ENCODE results near the gene RAP1A.

RAP1A gene

DNA sequence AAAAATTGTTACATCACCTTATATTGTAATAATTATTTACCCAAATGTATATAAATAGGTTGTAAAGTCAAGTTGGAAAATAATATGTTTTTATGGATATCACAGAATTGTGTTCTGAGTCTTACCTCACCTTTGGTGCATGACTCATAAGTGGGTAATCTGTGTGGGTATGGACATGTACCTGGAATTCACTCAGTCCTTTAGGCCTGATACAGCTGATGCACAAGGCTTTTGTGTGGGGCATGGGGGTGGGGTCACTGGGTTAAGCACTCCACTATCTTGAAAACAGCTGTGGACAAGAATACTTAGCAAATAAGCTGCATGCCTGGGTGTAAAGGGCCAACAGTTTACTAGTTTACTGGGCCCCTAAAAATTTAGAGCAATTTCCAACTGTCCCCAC, 85.2 kb downstream of the RAP1A start:
- Mint-ChIP-seq H3K27me3 (no peaks in the 10 kb centered on the region), H3K9me3 (no peaks in the 10 kb centered on the region), H3K27ac (no peak overlapping the region), H3K4me1 (ENCODE audit: low read depth in 2 of 2) (peaks cover 2 to 22% of the 10 kb centered on the region in 2 donors), H3K4me3 (no peak overlapping the region), H3K36me3 (ENCODE audit: insufficient read depth) (peaks cover 76% of the 10 kb centered on the region)
- no peak for ATAC-seq (replicated peaks)
- no peak for DNase-seq

DNA sequence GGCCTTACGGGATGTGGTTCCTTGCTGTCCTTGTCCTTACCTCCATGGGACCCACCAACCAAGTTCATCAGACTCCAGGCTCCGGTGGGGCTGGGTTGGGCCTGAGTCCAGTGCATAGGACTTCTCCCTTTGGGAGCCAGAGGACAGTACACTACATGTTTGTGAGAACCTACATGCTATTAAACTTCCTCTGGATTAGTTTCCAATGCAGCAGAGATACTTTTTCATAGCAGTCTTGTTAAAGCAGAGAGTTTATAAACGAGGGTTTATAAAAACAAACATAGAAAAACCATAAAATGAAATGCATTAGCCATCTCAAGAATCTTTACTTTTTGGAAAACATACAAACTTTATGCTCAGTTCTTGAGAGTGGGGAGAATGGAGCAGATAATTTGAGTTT, 86.3 kb downstream of the RAP1A start:
- H3K27me3 Mint-ChIP-seq = no peaks in the 10 kb centered on the region
- ATAC-seq (replicated peaks) (no peak), DNase-seq (no peak)
- peaks cover 2 to 17% of the 10 kb centered on the region in 2 donors for H3K4me1 Mint-ChIP-seq (ENCODE audit: low read depth in 2 of 2)
- no peaks in the 10 kb centered on the region for H3K9me3 Mint-ChIP-seq
- H3K27ac Mint-ChIP-seq = peak overlapping the region in 1 of 2 donors; percentile 64
- peaks cover 70% of the 10 kb centered on the region for H3K36me3 Mint-ChIP-seq (ENCODE audit: insufficient read depth)
- H3K4me3 Mint-ChIP-seq = no peak overlapping the region

DNA sequence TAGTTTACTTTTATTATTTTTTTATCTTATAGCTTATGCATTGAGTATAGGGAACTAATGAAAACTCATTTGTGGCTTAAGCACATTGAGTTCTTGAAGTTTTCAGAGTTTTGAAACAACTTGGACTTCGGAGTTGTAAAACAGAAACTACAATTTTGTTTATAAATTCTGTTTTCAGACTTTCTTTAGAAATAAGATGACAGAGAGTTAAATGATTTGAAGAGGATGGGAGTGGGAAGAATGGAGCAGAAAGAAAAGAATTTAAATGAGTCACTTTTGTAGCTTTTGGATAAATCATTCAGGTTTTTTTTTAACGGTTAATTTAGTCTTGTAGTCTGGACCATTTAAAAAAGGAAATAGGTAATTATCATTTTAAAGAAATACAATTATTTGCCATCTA, 87.3 kb downstream of the RAP1A start:
- DNase-seq (no peak), ATAC-seq (replicated peaks) (no peak)
- Mint-ChIP-seq H3K4me3 (no peak overlapping the region), H3K36me3 (ENCODE audit: insufficient read depth) (peaks cover 69% of the 10 kb centered on the region), H3K27ac (peak overlapping the region; percentile 64 to 83), H3K4me1 (ENCODE audit: low read depth in 2 of 2) (peaks cover 0 to 10% of the 10 kb centered on the region in 2 donors), H3K9me3 (no peaks in the 10 kb centered on the region), H3K27me3 (no peaks in the 10 kb centered on the region)

DNA sequence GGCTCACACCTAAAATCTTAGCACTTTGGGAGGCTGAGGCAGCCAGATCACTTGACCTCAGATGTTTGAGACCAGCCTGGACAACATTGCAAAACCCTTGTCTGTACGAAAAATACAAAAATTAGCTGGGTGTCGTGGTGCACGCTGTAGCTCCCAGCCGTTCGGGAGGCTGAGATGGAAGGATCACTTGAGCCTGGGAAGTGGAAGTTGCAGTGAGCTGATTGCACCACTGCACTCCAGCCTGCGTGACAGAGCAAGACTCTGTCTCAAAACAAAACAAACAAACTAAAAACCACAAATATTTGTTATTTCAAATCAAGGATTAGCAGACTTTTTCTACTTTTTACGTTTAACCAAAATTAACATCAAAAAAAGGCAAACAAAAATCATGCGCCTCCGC, 88.3 kb downstream of the RAP1A start:
- H3K4me1 Mint-ChIP-seq (ENCODE audit: low read depth in 2 of 2) = peaks cover 0 to 10% of the 10 kb centered on the region in 2 donors

DNA sequence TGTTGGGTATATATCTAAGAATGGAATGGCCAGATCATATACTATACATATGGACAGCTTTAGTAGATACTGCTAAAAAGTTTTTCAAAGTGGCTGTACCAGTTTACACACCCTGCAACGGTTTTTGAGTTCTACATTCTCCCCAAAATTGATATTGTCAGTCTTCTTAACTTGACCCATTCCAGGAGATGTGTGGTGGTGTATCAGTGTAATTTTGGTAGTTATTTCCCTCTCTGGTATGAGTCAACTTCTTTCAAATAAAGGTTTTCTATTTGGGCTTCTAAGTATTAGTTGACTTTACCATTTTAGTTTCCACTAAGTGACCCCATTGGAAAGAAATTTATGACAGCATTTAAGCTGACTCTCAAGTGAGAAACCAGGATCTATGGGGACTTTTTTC, 90.4 kb downstream of the RAP1A start:
- Mint-ChIP-seq H3K4me1 (ENCODE audit: low read depth in 2 of 2) (peaks cover 0 to 10% of the 10 kb centered on the region in 2 donors), H3K4me3 (no peak overlapping the region), H3K27me3 (no peaks in the 10 kb centered on the region)

More for the DNA sequence above, 88.3 kb downstream of the RAP1A start:
- Mint-ChIP-seq H3K27ac (peak overlapping the region; percentile 64 to 83), H3K9me3 (no peaks in the 10 kb centered on the region), H3K27me3 (no peaks in the 10 kb centered on the region), H3K4me3 (no peak overlapping the region), H3K36me3 (ENCODE audit: insufficient read depth) (peaks cover 62% of the 10 kb centered on the region)
- no peak for ATAC-seq (replicated peaks)
- no peak for DNase-seq

DNA sequence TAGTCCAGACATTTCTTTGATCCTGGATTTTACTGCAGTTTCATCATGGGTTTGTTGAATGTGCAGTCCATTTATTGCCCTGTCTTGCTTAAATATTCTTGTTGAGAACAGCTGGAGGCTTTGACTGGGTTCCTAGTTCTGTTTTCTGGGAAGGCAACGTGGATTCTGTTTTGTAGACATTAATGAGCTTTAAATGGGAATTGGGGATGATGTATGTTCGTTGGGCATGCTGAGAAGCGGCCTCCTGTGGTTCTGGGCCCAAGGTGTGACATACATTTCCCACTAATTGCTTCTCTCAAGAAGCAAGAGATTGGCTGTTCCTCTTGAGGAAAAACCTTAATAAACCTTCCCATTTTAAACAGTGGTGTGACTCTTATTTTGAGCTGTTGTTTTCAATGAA, 96.7 kb downstream of the RAP1A start:
- ATAC-seq (replicated peaks) (no peak), DNase-seq (no peak)
- no peaks in the 10 kb centered on the region for H3K27me3 Mint-ChIP-seq
- no peak overlapping the region for H3K4me3 Mint-ChIP-seq
- H3K4me1 Mint-ChIP-seq (ENCODE audit: low read depth in 2 of 2) = peaks cover 5 to 8% of the 10 kb centered on the region in 2 donors
- peaks cover 9% of the 10 kb centered on the region for H3K36me3 Mint-ChIP-seq (ENCODE audit: insufficient read depth)
- H3K27ac Mint-ChIP-seq = no peak overlapping the region
- H3K9me3 Mint-ChIP-seq = no peaks in the 10 kb centered on the region

More for the DNA sequence above, 90.4 kb downstream of the RAP1A start:
- DNase-seq (no peak), ATAC-seq (replicated peaks) (no peak)
- Mint-ChIP-seq H3K9me3 (no peaks in the 10 kb centered on the region), H3K36me3 (ENCODE audit: insufficient read depth) (peaks cover 49% of the 10 kb centered on the region), H3K27ac (peak overlapping the region; percentile 59 to 72)

DNA sequence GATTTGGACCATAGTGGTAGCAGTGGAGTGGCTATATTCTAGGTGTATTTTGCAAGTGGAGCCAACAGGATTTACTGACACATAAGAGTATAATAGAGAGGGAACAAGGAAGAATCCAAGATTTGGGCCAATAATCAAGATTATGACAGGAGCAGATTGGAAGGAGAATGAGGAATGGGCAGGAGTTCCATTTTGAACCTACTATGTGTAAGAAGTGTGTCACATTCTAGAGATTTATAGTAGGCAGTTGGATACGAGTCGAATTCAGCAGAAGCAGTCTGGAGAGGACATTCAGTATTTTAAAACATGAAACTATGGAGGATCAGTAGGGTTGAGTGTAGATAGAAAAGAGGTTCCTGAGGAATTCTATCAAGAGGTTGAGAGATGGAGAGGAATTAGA, 97.9 kb downstream of the RAP1A start:
- Mint-ChIP-seq H3K27me3 (no peaks in the 10 kb centered on the region), H3K27ac (peak overlapping the region in 1 of 2 donors; percentile 68), H3K9me3 (no peaks in the 10 kb centered on the region), H3K4me3 (no peak overlapping the region), H3K4me1 (ENCODE audit: low read depth in 2 of 2) (peaks cover 5 to 8% of the 10 kb centered on the region in 2 donors), H3K36me3 (ENCODE audit: insufficient read depth) (peaks cover 7% of the 10 kb centered on the region)
- ATAC-seq (replicated peaks) = no peak
- DNase-seq = no peak

DNA sequence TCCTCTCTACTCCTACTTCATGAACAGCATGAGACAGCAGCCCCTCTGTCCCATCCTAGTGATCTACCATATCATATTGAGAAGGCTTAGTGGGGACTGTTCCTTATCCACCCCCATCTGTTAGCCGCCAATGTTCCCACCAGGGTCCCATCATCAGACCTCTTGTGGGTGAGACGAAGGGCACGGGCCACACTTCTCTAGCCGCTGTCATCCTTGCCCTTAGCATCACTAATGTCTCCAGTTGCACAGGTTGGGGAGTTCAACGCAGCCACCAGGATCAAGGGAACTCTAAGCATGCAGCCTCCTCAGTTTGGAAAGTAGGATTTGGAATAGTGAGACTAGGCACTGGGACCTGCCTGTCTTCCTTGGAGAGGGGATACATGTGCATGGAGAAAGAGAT, 99.5 kb downstream of the RAP1A start:
- Mint-ChIP-seq H3K36me3 (ENCODE audit: insufficient read depth) (peaks cover 4% of the 10 kb centered on the region), H3K9me3 (no peaks in the 10 kb centered on the region), H3K27me3 (no peaks in the 10 kb centered on the region), H3K4me1 (ENCODE audit: low read depth in 2 of 2) (peaks cover 13 to 21% of the 10 kb centered on the region in 2 donors), H3K27ac (peak overlapping the region in 1 of 2 donors; percentile 68), H3K4me3 (no peak overlapping the region)
- ATAC-seq (replicated peaks) = no peak
- no peak for DNase-seq

DNA sequence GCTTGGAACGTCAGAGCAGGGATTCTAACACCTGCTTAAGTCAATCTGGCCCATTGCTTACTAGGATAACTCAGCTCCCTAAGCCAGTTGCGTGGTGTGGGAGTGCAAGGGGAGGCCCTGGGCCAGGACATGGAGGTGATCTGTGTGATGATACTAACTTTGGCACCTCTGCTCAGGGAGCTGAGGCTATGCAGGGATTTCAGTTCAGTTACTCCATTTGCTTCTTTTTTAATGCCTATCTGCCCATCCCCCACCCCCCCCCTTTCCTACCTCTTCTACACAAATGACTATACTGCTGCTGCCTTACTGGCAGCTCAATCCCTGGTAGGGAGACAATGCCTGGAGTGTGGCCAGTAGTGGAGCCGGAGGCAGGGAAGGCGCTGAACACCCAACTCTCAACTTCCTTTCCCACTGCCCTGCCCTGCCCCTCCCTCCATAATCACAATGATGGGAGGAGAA, 100.1 kb downstream of the RAP1A start:
- Mint-ChIP-seq H3K9me3 (no peaks in the 10 kb centered on the region), H3K4me1 (ENCODE audit: low read depth in 2 of 2) (peaks cover 13 to 21% of the 10 kb centered on the region in 2 donors), H3K27me3 (no peaks in the 10 kb centered on the region), H3K36me3 (ENCODE audit: insufficient read depth) (peaks cover 4% of the 10 kb centered on the region), H3K4me3 (no peak overlapping the region), H3K27ac (peak overlapping the region in 1 of 2 donors; percentile 21)
- DNase-seq = no peak
- no peak for ATAC-seq (replicated peaks)

DNA sequence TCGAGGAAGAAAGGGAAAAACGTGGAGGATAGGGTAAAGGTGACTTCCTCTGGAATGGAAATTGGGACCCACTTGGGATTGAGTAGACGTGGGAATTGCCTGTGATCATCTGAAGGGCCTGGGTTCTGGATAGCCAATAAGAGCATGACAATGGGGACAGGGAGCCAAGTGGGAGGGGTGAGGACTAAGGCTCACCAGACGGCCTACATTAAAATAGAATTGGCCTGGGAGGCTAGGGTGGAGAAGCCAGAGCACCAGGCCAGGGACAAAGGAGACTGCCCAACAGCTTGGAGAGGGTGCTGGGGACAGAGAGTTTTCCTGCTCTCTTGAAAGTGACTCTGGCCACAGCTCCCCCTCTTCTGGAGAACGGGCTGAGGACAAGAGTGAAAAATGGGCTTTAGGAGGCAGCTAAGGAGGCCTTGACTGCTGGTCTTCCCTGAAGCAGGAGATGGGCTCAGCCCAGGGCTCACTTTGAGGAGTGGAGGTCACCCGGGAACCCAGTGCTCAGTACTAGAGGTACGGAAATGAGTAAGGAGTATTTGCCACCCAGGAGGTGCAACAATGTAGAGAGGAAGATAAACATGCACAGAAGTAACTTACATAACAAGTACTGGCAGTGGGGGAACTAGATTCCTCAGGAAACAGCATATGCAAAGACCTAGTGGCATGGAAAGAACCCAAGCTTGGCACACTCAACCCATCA, 100.8 kb downstream of the RAP1A start:
- Mint-ChIP-seq H3K36me3 (ENCODE audit: insufficient read depth) (peaks cover 4% of the 10 kb centered on the region), H3K27me3 (no peaks in the 10 kb centered on the region), H3K9me3 (no peaks in the 10 kb centered on the region), H3K4me3 (no peak overlapping the region), H3K4me1 (ENCODE audit: low read depth in 2 of 2) (peaks cover 13 to 21% of the 10 kb centered on the region in 2 donors), H3K27ac (peak overlapping the region; percentile 62 to 83)
- DNase-seq (no peak), ATAC-seq (replicated peaks) (no peak)

DNA sequence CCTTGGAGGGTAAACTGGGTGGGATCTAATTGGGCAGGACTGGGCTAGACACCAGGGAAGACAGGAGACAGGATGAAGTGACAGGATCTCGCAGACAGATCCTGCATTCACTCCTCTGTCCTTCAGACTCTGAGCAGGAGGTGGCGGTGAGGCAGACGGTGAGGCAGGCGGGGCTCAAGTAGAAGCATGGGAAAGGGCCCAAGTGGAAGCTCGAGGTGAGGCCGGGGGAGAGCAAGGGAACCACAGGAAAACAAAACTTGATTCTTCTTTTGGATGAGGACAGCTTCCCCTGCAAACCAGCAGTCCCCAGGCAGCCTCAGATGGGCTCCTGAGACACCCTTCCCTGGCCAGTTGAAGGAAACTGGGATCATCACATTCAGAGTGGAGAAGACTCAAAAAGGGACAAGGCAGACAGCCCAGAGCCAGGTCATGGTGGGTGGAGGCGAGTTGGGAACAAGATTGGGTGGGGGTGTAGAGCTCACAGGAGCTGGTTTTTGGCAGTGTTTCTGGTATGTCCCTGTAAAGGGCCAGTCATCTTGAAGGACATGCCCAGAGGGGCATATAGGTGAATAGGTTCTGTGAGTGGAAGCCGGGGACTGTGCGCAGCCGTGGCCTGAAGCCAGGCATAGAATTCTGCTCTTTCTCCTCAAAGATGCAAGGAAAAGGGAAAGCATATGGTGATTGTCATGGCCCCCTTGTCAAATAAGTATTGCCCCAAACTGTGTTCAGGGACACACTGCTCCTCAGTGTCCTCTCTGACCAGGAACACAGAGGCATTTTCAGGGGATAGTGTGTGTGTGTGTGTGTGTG, 101.6 kb downstream of the RAP1A start:
- ATAC-seq (replicated peaks) (no peak), DNase-seq (no peak)
- Mint-ChIP-seq H3K27me3 (no peaks in the 10 kb centered on the region), H3K4me3 (no peak overlapping the region), H3K36me3 (ENCODE audit: insufficient read depth) (peaks cover 4% of the 10 kb centered on the region), H3K27ac (peak overlapping the region; percentile 62 to 83), H3K9me3 (no peaks in the 10 kb centered on the region), H3K4me1 (ENCODE audit: low read depth in 2 of 2) (peaks cover 13 to 21% of the 10 kb centered on the region in 2 donors)

DNA sequence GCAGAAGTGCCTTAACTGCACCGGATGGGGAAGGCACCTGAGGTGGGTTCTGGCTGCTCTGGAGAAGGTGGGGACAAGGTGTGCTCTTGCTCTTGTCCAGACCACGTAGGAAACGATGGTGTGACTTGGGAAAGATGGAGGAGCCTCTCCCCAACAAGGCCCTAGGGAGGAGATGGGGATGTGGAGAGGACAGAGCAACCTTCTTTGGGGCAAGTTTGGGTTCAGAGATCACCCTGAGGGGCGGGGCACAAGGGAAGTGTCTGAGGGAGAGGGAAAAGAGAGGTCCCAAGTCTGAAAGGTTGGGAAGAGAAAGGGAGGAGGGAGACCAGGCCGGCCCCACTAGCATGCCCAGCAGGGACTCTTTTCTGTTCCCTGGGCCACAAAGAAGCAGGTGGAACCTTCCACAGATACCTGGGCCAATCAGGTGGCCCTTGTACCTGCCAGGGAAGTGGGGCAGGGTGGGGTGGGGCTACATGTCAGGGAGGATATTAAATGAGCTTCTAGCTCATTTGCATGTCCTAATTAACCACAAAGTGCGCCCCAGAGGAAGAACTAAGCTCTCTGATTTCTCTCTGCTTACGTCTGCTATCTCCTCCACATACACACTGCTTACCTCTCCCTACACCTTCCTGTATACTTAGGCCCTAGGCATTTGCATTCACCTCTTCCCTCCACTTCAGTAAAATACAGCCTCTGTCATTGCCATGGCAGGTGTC, 103.7 kb downstream of the RAP1A start:
- peak overlapping the region; percentile 44 to 83 for H3K27ac Mint-ChIP-seq
- no peaks in the 10 kb centered on the region for H3K9me3 Mint-ChIP-seq
- no peak overlapping the region for H3K4me3 Mint-ChIP-seq
- H3K36me3 Mint-ChIP-seq (ENCODE audit: insufficient read depth) = peaks cover 2% of the 10 kb centered on the region
- H3K27me3 Mint-ChIP-seq = no peaks in the 10 kb centered on the region
- H3K4me1 Mint-ChIP-seq (ENCODE audit: low read depth in 2 of 2) = peaks cover 13% of the 10 kb centered on the region in 2 donors
- DNase-seq = no peak
- ATAC-seq (replicated peaks) = peak; percentile 90

DNA sequence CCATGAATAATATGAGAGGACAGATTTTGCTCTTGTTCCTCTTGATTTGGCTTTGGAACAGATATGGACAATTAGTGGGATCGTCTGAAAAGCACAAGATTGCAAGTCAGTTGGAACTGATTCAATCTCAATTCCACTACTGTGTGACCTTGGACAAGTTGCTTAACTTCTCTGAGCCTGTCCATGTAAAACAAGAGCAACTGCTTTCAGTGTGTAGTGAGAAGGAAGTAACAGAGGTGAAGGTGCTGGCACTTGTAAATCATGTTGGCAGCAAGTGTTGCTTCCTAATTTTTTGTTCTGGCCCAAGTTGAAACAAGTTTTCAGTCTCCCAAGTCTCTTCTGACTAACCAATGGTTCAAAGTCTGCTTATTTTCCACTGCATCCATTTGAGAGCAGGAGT, 104.3 kb downstream of the RAP1A start:
- Mint-ChIP-seq H3K4me1 (ENCODE audit: low read depth in 2 of 2) (peaks cover 13% of the 10 kb centered on the region in 2 donors), H3K9me3 (no peaks in the 10 kb centered on the region), H3K4me3 (no peak overlapping the region), H3K27ac (peak overlapping the region; percentile 44 to 83), H3K36me3 (ENCODE audit: insufficient read depth) (no peaks in the 10 kb centered on the region), H3K27me3 (no peaks in the 10 kb centered on the region)
- ATAC-seq (replicated peaks) (no peak), DNase-seq (no peak)
